B cell (primary cell): ENCODE measurements around the gene SCAMP4.

Source experiments
- EZH2 ChIP-seq: IDR thresholded peaks from 2 replicates; pipeline ENCODE4 v1.6.1; 2012; ENCODE audit warnings: borderline replicate concordance, low read depth, mild to moderate bottlenecking, moderate library complexity, low read length; ENCODE audit not compliant: insufficient read depth, poor library complexity, severe bottlenecking
- TF ChIP-seq, protein P1 (sequence below): fragments of 200-600 bp; IDR thresholded peaks from one replicate; pipeline ENCODE4 v1.8.0; 2022; ENCODE audit warnings: antibody characterized with exemption, mild to moderate bottlenecking

DNA sequence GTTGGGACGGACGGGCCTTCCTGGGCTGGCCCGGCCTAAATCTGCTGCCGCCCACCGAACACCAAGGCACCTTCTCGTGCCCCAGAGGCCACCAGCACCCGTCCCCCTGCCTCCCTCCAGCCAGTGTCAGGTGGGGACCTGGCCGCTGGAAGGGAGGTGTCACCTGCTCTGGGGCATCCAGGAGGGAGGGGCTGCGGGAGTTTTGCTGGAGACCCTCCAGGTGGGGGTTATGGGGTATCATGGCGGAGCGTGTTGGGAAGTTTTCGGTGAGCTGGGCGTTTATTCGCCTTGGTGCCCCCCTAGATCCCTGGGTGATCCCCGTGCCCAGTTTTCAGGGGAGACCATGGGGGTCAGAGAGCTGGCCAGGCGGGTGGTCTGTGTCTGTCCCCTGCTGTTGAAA lies 45.4 kb downstream of the SCAMP4 start:
- TF ChIP-seq, protein P1, sequence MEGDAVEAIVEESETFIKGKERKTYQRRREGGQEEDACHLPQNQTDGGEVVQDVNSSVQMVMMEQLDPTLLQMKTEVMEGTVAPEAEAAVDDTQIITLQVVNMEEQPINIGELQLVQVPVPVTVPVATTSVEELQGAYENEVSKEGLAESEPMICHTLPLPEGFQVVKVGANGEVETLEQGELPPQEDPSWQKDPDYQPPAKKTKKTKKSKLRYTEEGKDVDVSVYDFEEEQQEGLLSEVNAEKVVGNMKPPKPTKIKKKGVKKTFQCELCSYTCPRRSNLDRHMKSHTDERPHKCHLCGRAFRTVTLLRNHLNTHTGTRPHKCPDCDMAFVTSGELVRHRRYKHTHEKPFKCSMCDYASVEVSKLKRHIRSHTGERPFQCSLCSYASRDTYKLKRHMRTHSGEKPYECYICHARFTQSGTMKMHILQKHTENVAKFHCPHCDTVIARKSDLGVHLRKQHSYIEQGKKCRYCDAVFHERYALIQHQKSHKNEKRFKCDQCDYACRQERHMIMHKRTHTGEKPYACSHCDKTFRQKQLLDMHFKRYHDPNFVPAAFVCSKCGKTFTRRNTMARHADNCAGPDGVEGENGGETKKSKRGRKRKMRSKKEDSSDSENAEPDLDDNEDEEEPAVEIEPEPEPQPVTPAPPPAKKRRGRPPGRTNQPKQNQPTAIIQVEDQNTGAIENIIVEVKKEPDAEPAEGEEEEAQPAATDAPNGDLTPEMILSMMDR = no peak
- no peak for TF ChIP-seq EZH2
